AG09309 (cell line): ENCODE results near the gene CDH3.
"Not testable (repeated sequence)": the region's sequence is repeated elsewhere in the genome, so short reads cannot be mapped to it uniquely, and the experiment has no call there.

Experiments
- DNase-seq: peaks from one replicate; pipeline ENCODE4 v3.0.0-alpha.2; 2010; ENCODE audit warnings: low read depth
- H3K4me3 ChIP-seq: 2 replicates; pipeline ENCODE4 v1.5.1; 2011; ENCODE audit warnings: mild to moderate bottlenecking, low read depth, low read length, moderate library complexity; ENCODE audit not compliant: control insufficient read depth
- CTCF ChIP-seq: IDR thresholded peaks from 2 replicates; pipeline ENCODE4 v1.5.1; 2011; ENCODE audit warnings: mild to moderate bottlenecking, low read depth, low read length, inconsistent platforms; ENCODE audit not compliant: insufficient read depth, control insufficient read depth; ENCODE audit errors: missing control alignments

CDH3 gene

GRCh38 chr16:68704232-68704867, 59.2 kb downstream of the CDH3 start:
- TF ChIP-seq CTCF, result peak; percentile 91
- DNase-seq, result peak; percentile 13
- no peak overlapping the region for H3K4me3 ChIP-seq

- DNase-seq, result no peak
- H3K4me3 ChIP-seq, result no peak overlapping the region
- TF ChIP-seq CTCF, result no peak
Measured at GRCh38 chr16:68707340-68708152, 62.4 kb downstream of the CDH3 start.

GRCh38 chr16:68710211-68710610, 65.1 kb downstream of the CDH3 start:
- DNase-seq, result no peak
- H3K4me3 ChIP-seq, result no peak overlapping the region
- TF ChIP-seq CTCF, result no peak

GRCh38 chr16:68711421-68712139, 66.5 kb downstream of the CDH3 start:
- TF ChIP-seq CTCF, result no peak
- no peak overlapping the region for H3K4me3 ChIP-seq
- no peak for DNase-seq

GRCh38 chr16:68713361-68713760, 68.3 kb downstream of the CDH3 start:
- no peak for DNase-seq
- H3K4me3 ChIP-seq, result no peak overlapping the region
- no peak for TF ChIP-seq CTCF

GRCh38 chr16:68715471-68715870, 70.4 kb downstream of the CDH3 start:
- no peak overlapping the region for H3K4me3 ChIP-seq
- TF ChIP-seq CTCF, result no peak
- DNase-seq, result no peak

GRCh38 chr16:68716516-68716915, 71.4 kb downstream of the CDH3 start:
- DNase-seq, result not testable (repeated sequence)

More at GRCh38 chr16:68716516-68716915, 71.4 kb downstream of the CDH3 start:
- not testable (repeated sequence) for H3K4me3 ChIP-seq
